Cerebellar cortex (tissue), 1 donor: ENCODE results near the gene DMD.

Experiments used
- DNase-seq: peaks from one replicate; pipeline ENCODE4 v3.0.0-alpha.2; 2015; ENCODE audit warnings: low spot score

DMD gene

DNA sequence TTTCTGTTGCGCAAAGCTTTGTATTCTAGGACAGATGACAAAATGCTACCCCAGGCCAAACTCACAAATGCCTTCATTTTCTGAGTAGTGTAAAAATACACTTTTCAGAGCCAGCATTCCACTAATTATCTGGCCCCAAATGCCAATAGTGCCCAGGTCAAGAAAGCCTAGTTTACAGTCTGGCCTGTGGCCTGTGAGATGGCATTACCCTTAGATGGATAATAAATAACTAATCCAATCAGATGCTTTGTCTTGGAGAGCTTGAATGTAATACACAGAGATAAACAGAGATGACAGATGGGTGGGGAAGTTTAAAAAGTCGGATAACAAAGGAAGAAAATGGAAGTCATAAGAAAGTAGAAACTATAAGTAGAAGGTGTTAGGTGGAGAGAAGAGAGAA is 1874.9 kb downstream of the DMD start:
- DNase-seq, result no peak

DNA sequence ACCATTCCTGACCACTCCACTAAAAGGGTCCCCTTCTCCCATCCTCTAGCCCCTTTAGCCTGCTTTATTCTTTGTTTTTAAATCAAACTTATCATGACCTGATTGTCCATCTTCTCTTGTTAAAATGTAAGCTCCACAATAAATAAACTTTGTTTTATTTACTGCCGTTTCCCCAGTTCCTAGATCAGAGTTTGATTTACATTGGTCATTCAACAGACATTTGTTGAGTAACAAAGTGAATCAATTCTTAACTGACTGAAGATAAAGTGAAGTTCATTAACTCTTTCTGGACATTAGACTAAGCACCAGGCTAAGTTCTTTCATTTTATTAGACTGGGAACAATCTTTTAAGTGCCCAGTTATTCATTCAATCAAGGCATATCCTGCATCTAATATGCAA is 1876.4 kb downstream of the DMD start:
- no peak for DNase-seq

DNA sequence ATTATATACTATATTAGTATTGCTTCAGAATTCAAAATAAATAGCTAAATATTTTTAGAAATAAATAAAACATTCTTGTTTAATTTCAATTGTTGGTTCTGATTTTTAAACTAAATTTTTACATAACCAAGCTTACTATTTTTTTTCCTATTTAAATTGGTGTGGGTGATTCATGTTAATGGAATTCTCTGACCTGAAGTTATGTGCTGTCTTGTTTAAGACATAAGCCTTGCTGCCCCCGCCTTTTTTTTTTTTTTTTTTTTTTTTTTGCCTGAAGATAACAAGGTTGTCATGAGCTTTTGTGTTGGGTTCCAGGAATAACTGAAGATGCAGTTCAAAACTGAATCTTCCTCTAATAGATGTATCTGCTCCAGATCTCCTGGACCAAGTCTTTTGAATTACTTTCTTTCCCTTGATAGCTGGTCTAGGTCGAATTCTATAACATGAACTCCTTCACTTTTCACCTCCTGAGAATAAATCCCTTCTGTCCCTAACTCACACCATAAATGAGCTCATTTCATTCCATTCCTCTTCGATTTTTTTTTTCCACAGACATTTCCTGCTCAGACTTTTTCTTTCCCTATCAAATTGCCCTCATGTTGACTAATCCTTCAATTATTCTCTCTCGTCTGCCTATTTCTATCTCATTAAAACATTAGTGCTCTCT is 1878.1 kb downstream of the DMD start:
- DNase-seq, result no peak

DNA sequence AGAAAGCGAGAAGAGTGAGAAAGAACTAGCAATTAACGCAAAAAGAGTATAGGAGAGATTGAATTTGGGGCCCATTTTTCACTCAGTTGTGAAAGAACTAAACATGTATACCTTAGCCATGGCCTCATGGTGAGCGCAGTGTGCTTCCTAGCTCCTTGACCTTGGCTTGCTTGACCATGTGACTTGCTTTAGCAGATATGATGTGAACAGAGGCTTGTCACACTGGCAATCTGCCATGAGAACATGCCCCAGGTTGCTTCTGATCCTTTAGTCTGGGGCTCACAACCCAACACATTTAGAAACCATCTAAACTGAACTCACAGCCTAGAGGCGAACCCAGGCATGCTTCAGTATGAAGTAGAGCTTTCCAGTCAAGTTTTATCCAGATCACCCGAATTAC is 1879.4 kb downstream of the DMD start:
- DNase-seq, result no peak

DNA sequence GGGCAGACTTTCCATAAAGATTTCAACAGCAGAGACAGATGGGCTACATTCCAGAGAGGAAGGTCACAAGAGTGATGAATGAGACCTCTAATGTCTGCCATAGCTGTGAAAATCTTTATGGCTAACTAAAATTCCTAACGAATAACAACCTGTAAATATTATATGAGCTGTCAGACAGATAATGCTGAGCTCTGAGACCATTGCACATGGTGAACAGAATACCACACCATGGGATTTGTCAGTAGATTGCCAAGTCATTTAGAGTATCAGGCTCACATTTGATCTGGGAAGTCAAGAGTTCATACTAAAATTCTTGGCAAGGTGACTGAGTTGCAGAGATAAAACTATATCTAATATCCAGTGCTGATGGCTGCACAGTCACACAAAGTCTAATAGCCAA is 1880.3 kb downstream of the DMD start:
- no peak for DNase-seq

DNA sequence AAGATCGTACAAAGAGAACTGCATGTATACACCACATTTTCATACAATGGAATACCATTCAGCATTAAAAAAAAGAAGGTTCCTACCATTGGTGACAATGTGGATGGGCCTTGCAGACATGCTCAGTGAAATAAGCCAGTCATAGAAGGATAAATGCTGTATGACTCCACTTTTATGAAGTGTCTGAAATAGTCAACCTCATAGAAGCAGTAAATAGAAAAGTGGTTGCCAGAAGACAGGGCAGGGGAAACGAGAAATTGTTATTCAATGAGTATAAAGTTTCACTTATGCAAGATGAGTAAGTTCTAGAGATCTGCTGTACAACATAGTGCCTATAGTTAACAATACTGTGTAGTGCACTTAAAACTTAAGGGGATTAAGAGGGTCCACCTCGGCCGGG is 1882.1 kb downstream of the DMD start:
- DNase-seq, result no peak

DNA sequence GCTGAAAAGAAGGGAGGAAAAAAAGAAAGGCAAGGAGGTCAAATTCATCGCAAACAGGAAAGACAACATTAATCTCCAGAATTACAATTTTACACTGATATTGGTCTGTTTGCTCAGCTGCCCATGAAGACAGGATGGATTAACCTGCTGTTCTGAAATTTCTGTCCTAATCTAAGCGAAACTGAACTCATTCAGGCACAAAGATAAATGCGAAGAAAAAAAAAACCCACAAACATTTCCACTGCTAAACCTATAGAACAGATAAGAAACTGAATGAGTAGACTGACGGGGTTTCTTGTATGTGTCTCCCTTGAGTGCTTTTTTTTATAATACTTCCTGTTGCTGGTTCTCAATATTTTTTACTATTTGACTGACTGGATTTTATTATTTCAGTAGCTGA is 1887.7 kb downstream of the DMD start:
- no peak for DNase-seq

DNA sequence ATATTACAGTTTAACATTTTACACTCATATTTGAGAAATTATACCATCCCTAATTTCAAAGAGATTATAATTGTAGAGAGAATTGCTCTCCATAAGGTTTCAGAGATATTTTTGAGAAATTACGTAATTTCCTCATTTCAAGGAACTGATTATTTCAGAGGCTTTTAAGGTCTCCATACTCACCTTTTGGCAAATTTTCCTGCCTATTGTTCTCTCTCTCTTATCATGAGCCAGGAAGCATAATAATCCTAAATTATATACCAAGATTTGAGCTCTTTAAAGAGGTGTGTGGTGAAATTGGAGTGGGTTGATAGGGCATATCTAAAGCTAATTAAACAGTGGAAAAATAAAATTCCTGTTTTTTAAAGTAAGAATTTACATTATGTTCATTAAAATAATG is 1890.6 kb downstream of the DMD start:
- DNase-seq, result no peak

DNA sequence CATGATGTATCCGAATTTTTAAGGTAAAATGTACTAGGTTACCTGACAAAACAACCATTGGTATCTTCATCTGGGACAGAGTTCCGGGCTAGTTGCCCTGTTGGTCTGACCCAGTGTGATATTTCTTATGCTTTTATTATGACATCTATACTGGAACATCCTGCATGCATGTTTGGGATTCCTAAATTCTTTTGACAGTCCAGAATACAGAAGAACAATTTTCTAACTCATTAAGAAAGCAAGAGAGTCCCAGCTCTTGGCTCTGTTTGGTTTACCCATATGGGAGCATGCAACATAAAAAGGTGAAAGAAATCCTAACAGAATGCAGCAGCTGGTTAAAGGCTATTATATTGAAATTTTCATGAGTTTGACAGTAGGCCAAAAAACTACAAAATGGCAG is 1891.8 kb downstream of the DMD start:
- DNase-seq, result no peak

DNA sequence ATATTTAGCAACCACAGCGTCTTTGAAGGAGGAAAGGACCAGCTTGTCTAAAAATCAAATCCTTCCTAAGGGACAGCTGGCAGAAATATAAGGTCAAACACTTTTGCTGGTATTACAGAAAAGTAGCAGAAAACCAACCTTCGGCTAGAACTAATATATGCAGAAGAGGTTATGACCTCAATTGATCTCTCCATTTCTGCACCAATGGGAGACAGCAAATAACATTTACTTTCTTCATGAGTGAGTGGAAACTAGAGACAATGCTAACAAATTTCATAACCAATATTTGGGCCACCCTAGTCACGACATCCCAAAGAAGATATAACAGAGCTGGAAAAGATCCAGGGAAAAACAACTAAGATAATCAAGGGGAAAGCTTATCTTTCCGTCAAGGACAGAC is 1892.5 kb downstream of the DMD start:
- no peak for DNase-seq

DNA sequence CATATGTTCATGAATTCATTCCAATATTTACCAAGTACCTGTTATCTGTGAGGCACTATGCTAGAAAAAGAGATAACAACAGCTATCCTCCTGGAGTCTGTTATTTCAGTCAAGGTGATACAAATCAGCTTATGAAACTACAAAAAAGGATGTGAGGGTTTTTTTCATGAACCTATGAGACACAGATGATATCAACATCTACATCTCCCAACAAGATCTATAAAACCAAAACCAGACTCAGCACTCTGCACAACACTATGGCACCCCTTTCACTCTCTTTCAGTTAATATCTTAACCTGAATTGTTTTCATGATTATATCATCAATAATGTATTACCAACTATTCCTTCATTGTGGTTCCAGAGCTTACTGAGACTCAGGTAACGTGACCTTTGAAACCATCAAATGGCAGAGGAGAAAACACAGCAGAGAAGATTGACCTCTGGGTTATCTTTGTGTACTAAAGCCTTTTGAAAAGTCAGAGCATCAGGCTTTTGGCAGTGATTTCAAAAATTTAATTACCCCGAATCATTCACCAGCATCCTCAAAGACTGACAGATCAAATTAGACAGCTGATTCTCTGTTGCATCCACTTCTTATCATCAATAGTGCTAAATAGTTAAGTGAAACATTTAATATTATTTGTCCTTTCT is 1894.9 kb downstream of the DMD start:
- no peak for DNase-seq

DNA sequence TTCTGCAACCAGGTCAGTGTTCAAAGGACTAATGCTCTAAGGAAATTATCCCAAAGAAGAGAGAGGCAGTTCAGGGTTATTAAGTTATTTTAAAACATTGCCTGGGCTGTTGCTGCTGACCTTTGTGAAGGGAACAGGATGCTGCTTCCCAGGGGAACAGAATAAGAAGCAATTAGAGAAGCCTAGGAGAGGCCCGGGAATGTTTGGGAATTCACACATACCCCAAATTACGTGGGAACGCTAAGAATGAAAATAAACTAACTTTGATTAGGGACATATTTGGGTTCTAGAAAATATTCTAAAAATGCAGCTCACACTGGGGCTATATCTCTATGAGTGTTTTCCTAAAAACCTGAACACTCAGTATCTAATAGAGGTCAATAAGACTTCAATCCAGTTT is 1896.4 kb downstream of the DMD start:
- no peak for DNase-seq

DNA sequence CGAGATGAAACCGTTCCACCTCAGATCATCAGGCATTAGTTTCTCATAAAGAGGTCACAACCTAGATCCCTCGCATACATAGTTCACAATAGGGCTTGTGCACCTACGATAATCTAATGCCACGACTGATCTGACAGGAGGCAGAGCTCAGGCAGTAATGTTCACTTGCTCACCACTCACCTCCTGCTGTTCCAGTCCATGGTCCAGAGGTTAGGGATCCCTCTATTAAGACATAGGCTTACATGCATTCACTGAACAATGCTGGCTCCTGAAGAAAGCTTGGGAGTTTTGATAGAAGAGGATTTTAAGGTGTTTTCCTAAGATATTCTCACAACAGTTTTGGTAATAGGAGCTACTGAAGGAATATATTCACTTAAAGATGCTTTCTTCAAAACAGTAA is 1903.4 kb downstream of the DMD start:
- no peak for DNase-seq

DNA sequence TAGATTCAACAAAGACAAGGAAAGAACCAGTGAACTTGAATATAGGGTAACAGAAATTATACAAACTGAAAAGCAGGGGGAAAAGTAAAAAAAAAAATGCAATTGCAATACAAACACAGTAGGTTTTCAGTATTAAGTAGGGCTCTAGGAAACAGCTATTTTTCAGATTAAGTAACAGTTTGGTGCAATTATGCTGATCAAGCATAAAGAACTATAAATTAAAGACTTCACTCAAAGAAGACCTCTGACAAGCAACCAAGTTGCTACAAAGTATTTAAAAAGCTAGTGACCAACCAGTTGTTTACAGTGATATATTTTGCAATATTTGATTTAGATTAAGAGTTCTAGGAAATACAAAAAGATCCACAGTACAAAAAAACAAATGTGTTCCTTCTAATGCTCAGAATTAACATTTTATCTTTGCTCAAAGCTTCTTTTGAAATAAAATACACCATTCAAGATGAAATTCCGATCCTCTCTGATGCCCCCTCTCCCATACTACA is 1908.7 kb downstream of the DMD start:
- DNase-seq, result no peak

DNA sequence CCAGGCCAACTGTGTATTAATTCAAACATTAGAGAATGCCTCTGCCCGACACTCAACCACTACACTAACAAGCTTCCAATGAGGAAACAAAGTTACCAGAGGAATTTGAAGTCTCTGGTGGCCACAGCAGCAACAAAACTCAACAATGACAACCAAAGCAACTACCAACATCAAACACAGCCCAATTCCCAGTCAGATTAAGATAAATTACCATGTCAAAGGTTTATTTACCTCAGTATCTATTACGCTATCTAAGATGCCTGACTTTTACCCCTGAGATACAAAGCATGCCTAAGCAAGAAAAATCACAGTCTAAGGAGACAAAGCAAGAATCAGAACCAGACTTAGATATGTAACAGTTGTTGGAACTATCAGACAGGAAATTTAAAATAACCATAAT is 1909.4 kb downstream of the DMD start:
- DNase-seq, result no peak

DNA sequence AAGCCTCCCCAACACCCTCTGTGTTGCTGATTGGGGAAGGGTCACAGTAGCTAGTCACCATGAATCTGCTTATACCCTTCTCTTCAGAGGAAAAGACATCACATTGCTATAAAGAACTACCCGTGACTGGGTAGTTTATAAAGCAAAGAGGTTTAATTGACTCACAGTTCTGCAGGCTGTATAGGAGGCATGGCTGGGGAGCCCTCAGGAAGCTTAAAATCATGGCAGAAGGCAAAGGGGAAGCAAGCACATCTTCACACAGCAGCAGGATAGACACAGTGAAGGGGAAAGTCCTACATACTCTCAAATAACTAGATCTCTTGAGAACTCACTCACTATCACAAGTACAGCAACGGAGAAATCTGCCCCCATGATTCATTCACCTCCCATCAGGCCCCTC is 1910.1 kb downstream of the DMD start:
- DNase-seq, result no peak

DNA sequence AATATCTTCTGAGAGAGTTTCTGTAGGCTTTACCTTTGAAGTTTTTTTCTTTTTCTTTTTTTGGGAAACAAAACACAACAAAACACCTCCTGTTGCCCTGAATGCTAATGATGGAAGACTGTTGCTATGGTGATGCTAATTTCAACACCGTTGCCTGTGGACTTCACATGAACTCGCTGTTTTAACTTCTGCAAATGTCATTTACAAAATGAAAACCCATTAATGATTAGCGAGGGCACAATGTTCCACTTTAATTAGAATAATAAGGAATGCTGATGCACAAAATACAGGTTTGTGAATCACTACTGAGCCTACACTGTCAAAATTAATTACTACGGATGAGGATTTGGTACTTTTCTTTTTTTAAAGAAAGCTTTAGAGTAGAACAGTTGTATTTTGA is 1912.4 kb downstream of the DMD start:
- DNase-seq, result peak; percentile 20

DNA sequence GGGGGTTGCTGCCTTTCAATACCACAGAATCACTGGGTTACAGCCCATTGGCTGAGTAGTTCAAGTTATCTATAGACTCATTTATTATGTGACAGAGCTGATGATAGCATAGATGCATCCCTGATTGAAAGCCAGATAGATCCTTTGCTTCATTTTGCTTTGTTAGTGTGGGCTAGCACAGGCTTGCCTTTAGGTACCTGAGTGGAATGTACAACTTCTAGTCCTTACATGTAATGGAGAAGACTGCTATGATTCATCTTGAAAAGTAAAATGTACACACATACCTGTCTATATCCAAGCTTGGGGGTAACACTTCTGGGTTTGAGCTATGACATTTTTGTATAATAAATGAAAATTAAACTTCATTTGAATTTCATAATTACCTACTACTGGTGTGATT is 1913.5 kb downstream of the DMD start:
- no peak for DNase-seq

DNA sequence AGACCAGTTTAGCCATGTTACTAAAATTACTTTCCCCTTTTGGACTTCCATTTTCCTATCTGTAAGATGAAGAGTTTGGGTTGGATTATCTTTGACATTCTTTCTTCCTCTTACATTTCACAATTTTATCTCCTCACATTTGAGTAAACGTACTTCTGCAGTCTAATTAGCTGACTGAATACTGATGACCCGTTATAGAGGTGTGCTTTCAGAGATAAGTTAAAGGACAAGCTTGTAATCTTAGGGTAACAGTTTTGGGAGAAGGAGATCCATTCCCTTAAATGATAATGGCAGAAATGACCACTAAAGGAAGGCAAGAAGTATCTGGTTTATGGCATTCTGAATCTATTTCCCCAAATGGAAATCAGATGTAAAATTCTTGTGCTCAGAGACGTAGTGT is 1916.9 kb downstream of the DMD start:
- DNase-seq, result no peak

DNA sequence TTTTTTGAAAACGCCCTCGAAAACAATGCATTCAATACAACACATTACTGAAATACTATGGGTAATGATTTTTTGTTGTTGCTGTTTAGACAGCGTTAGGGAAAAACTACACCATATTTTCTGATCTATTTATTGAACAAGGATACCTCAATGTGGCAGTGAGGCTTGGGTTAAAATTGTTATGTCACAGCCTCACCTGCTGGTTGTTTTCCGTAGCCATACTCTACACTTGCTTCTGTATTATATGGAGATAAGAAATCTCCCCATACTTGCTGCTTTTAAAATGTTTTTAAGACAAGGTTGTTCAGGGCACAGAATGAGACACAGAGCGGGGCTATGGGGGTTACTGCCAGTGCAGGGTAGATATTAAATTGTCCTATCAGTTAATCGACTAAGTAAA is 1917.9 kb downstream of the DMD start:
- DNase-seq, result no peak

DNA sequence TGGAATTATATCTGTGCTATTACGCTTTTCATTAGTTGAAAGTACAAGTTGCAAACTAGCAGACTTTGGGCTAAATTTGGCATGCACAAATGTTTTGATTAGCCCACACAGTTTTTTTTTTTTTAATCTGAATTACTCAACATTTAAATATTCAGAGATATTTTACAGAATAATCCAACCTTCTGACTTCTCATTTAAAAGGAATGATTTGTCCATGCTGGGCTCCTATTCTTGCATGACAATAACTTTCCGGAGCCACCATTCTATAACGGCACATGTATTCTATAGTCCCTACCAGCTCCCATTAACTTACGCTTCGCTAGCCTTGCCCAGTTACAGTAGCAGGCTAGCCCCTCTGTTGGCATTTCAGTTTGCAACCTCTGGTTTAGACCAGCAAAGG is 1920.2 kb downstream of the DMD start:
- no peak for DNase-seq

DNA sequence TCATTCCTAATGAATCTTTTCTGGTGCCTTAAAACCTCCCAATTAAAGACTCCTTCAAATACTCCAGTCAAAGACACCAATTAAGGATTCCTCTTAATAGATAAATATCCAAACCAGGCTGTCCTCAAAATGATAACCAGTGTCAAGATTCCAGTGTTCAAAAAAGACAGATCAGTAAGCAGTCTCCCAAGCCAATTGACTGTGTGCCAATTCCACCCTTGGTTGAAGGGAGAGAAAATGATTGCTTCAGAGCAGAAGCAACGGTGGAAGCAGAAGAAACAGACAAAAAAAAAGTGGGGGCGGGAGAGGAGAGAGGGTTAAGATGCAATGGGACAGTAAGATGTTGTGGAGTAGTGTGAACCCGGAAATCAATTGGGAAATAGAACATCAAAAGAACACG is 1923.5 kb downstream of the DMD start:
- peak; percentile 20 for DNase-seq

DNA sequence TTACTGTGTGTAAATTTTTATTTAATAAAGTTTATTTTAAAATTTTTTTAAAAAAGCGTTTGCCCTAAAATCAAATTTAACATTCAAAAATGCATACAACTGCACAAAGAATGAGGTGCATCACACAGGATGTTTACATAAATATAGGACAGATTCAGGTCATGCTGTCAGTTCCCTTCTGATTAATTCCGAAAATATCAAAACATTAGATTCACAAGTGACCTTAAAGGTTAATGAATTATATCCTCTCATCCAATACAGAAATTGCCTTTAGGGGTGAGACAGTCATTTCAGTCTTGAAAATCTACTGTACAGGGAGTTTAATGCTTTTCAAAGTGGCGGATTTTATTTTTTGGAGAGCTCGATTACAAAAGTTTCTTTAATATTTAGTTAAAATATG is 1930.8 kb downstream of the DMD start:
- DNase-seq, result no peak

DNA sequence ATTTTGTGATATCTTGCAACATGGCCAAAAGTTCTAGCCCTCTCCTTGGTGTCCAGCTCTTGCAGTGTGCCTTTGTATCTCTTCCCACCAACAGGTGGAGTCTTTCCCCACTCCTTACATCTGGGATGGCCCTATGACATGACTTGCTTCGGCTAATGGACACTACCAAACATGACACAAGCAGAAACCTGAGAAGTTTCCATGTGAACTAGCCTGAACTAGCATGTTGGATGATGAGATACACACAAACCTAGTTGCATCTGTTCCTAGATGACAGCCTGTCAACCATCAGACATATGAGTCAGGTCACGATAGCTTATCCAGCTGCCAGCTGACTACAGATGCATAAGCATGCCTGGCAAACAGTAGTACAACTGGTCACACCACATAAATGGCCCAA is 1932.0 kb downstream of the DMD start:
- DNase-seq, result no peak
